ENCODE data around the gene LEF1.

LEF1 gene

DNA sequence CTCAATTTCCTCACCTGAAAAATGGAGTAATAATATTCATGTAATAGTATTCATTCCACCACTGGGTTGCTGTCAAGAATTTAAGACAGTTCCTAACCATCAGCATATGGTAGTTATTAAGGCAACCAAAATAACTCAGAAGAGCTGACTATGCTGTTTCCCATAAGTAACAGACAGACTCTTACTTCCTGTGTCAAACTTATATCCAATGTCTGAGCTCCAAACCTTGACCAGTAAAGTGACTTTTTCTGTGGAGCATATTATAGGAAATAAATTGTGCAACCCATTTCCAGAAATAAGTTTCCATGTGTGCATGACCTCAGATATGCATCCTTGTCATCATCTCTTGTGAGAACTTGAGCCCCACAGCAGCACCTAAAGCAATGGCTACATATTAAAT is 100.3 kb downstream of the LEF1 start:
- no peaks in the 10 kb centered on the region for H3K27me3 ChIP-seq (ENCODE audit: insufficient read depth, poor library complexity, severe bottlenecking)
- no peaks in the 10 kb centered on the region for H3K9me3 ChIP-seq (ENCODE audit: severe bottlenecking)
- no peaks in the 10 kb centered on the region for H3K36me3 ChIP-seq (ENCODE audit: low read depth)
- TF ChIP-seq, protein P1, sequence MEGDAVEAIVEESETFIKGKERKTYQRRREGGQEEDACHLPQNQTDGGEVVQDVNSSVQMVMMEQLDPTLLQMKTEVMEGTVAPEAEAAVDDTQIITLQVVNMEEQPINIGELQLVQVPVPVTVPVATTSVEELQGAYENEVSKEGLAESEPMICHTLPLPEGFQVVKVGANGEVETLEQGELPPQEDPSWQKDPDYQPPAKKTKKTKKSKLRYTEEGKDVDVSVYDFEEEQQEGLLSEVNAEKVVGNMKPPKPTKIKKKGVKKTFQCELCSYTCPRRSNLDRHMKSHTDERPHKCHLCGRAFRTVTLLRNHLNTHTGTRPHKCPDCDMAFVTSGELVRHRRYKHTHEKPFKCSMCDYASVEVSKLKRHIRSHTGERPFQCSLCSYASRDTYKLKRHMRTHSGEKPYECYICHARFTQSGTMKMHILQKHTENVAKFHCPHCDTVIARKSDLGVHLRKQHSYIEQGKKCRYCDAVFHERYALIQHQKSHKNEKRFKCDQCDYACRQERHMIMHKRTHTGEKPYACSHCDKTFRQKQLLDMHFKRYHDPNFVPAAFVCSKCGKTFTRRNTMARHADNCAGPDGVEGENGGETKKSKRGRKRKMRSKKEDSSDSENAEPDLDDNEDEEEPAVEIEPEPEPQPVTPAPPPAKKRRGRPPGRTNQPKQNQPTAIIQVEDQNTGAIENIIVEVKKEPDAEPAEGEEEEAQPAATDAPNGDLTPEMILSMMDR (IDR thresholded peaks at IDR 0.05; ENCODE audit: poor library complexity, severe bottlenecking) = no peak
- no peak overlapping the region for H3K4me3 ChIP-seq (ENCODE audit: severe bottlenecking)
- H3K4me1 ChIP-seq (ENCODE audit: insufficient read depth, poor library complexity, severe bottlenecking) = no peaks in the 10 kb centered on the region
- no peak for DNase-seq (ENCODE audit: low spot score)
- H3K27ac ChIP-seq (ENCODE audit: poor library complexity, severe bottlenecking) = no peak overlapping the region
- no peak for ATAC-seq (ENCODE audit: low read depth)

DNA sequence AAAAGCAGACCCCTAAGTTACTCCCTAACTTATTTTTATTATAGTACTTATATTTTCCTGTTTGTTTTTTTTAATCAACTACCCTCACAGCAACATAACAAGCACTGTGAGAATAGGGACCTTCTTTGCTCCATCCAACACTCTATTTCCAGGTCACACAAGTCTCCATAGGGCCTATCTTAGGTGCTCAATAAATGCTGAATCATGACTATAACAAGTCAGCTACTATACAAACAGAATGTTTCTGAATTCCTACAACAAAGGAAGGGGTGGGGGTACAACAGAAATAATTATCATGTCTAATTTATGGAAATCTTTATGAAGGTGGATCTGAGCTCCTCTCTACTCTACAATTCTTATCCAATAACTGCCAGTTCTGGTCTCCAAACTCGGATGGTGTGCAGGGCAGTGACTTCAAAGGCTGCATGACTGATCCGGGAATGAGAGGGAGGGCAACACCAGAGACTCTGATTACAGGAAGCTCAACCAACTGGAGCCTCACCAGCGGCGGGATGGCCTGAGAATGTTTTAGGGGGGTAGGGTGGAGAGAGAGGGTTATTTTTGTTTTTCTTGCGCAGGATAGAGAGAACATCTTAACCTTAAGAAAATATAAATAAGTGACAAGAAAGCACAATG is 107.9 kb downstream of the LEF1 start:
- H3K9me3 ChIP-seq (ENCODE audit: severe bottlenecking) = no peaks in the 10 kb centered on the region
- DNase-seq (ENCODE audit: low spot score) (no peak), ATAC-seq (ENCODE audit: low read depth) (no peak)
- no peak overlapping the region for H3K27ac ChIP-seq (ENCODE audit: poor library complexity, severe bottlenecking)
- H3K36me3 ChIP-seq (ENCODE audit: low read depth) = no peaks in the 10 kb centered on the region
- no peak overlapping the region for H3K4me3 ChIP-seq (ENCODE audit: severe bottlenecking)
- no peaks in the 10 kb centered on the region for H3K4me1 ChIP-seq (ENCODE audit: insufficient read depth, poor library complexity, severe bottlenecking)
- H3K27me3 ChIP-seq (ENCODE audit: insufficient read depth, poor library complexity, severe bottlenecking) = no peaks in the 10 kb centered on the region
- TF ChIP-seq, protein P1 (IDR thresholded peaks at IDR 0.05; ENCODE audit: poor library complexity, severe bottlenecking) = no peak

DNA sequence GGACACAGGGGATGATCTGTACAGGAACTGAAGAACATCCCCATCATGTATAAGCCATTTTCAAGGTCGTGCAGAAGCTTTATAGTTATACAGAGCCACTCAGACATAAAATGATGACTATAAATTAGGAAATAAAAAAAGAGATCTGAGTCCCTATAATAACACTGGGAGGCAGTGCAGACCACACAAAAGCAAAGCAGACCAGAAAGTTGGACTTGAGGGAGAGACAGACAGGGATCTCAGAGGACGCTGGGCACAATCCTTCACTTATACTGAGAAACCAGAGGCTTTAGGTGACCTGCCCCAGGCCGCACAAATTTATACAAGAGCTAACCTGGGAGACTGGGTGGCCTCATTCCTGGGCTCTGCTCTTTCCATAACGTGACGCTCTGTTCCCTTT is 108.6 kb downstream of the LEF1 start:
- Histone ChIP-seq H3K4me1 (ENCODE audit: insufficient read depth, poor library complexity, severe bottlenecking) (no peaks in the 10 kb centered on the region), H3K27me3 (ENCODE audit: insufficient read depth, poor library complexity, severe bottlenecking) (no peaks in the 10 kb centered on the region), H3K4me3 (ENCODE audit: severe bottlenecking) (no peak overlapping the region), H3K27ac (ENCODE audit: poor library complexity, severe bottlenecking) (no peak overlapping the region), H3K36me3 (ENCODE audit: low read depth) (no peaks in the 10 kb centered on the region), H3K9me3 (ENCODE audit: severe bottlenecking) (no peaks in the 10 kb centered on the region)
- ATAC-seq (ENCODE audit: low read depth) = peak; percentile 18; the same call in 1 of the 3 replicates
- DNase-seq (ENCODE audit: low spot score) = no peak
- TF ChIP-seq, protein P1 (IDR thresholded peaks at IDR 0.05; ENCODE audit: poor library complexity, severe bottlenecking) = peak; percentile 24

DNA sequence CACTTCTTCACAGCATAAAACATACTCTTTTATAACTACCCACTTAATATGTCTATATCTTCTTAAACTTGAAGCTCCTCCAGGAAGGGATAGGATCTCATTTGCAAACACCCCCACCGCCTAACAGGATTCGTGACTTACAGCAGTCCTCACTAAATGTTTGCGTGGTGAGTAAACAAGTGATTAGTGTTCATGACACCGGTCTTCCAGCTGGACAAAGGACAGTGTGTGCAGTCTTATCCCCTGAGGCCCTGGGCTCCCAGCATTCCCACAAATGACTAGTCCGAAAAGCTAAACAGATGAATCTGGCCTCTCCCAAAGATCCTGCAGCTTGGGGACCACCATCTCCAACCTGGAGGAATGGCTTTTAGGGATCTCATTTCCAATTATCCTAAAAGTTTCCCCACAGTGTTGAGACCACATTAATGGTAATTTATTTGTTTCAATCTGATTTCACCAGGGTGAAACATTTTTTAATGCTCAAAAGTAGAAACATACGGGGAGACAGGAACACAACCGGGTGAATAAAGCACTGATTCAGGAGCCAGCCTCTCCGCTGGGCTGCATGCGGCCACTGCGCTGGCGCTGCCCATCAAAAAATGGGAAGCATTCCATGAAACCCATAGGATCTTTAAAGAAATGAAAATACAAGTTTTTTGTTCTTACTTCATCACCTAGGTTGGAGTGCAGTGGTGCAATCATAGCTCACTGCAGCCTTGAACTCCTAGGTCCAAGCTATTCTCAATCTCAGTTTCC is 109.9 kb downstream of the LEF1 start:
- no peaks in the 10 kb centered on the region for H3K27me3 ChIP-seq (ENCODE audit: insufficient read depth, poor library complexity, severe bottlenecking)
- ATAC-seq (ENCODE audit: low read depth) = peak; percentile 90
- no peaks in the 10 kb centered on the region for H3K36me3 ChIP-seq (ENCODE audit: low read depth)
- no peak overlapping the region for H3K4me3 ChIP-seq (ENCODE audit: severe bottlenecking)
- no peak for DNase-seq (ENCODE audit: low spot score)
- H3K4me1 ChIP-seq (ENCODE audit: insufficient read depth, poor library complexity, severe bottlenecking) = no peaks in the 10 kb centered on the region
- H3K9me3 ChIP-seq (ENCODE audit: severe bottlenecking) = no peaks in the 10 kb centered on the region
- TF ChIP-seq, protein P1 (IDR thresholded peaks at IDR 0.05; ENCODE audit: poor library complexity, severe bottlenecking) = no peak
- no peak overlapping the region for H3K27ac ChIP-seq (ENCODE audit: poor library complexity, severe bottlenecking)

DNA sequence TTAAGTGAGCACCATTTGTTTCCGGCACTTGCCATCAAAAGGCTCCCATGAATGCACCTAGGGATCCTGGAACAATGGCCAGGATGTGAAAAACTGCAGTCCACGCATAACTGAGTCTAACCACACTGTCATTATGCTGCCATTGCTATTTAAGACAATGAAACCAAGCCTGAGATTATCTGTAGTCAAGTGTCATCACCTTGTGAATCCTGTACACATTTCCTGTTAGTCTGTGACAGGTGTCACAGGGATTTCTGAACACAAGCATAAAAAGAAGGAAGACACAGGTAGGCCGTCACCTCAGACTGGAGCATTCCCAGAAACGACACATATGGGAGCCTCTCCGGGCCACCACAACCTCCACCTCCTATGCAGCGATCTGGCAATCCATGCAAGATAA is 112.3 kb downstream of the LEF1 start:
- ATAC-seq (ENCODE audit: low read depth) (no peak), DNase-seq (ENCODE audit: low spot score) (no peak)
- Histone ChIP-seq H3K9me3 (ENCODE audit: severe bottlenecking) (no peaks in the 10 kb centered on the region), H3K4me3 (ENCODE audit: severe bottlenecking) (no peak overlapping the region), H3K27ac (ENCODE audit: poor library complexity, severe bottlenecking) (no peak overlapping the region), H3K27me3 (ENCODE audit: insufficient read depth, poor library complexity, severe bottlenecking) (no peaks in the 10 kb centered on the region), H3K36me3 (ENCODE audit: low read depth) (no peaks in the 10 kb centered on the region), H3K4me1 (ENCODE audit: insufficient read depth, poor library complexity, severe bottlenecking) (no peaks in the 10 kb centered on the region)
- TF ChIP-seq, protein P1 (IDR thresholded peaks at IDR 0.05; ENCODE audit: poor library complexity, severe bottlenecking) = no peak

Measured in RWPE2 (cell line).